ENCODE measurements around the gene MPHOSPH6.
"Not testable (repeated sequence)": the region's sequence is repeated elsewhere in the genome, so short reads cannot be mapped to it uniquely, and the experiment has no call there.

MPHOSPH6 gene

DNA sequence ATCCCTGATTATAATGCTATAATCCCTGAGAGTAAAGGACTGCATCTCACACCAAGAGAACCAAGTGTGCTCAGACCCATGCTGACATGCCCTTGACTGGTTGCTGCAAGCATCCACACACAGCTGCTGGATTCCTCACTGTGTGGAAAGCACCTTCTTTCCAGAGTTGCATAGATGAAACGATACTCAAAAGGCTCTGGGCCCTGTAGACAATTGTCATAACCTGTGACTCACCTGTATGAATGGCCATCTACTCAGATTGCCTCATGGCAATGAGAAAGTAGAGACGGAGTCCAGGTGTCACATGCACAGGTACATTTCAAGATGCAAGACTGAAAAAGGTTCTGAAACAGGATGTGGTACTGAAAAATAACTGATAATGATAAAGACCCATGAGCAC lies 58.1 kb downstream of the MPHOSPH6 start:
- Histone ChIP-seq H3K9me2 (replicated peaks; ENCODE audit: control insufficient read depth, low read length) (no peaks in the 10 kb centered on the region), H3K4me2 (ENCODE audit: low read length) (no peak overlapping the region), H3K4me1 (ENCODE audit: control insufficient read depth, low read length) (no peaks in the 10 kb centered on the region), H3K9me3 (ENCODE audit: control insufficient read depth, insufficient read depth, low read length) (no peaks in the 10 kb centered on the region), H4K20me1 (ENCODE audit: control insufficient read depth, insufficient read depth, low read depth, low read length) (no peaks in the 10 kb centered on the region), H3K4me3 (ENCODE audit: low read length) (no peak overlapping the region), H3K27me3 (ENCODE audit: control insufficient read depth, low read length) (0 out of 2 replicates have a peak, but pooled peaks cover 4% of the 10 kb centered on the region), H3K79me2 (ENCODE audit: control insufficient read depth, low read length) (no peaks in the 10 kb centered on the region), H3K36me3 (ENCODE audit: control insufficient read depth, low read length) (no peaks in the 10 kb centered on the region), H3F3A (ENCODE audit: control insufficient read depth, insufficient read depth) (no peaks in the 10 kb centered on the region), H3K27ac (ENCODE audit: low read depth, low read length) (no peak overlapping the region)
- no peak for TF ChIP-seq EZH2phosphoT487 (IDR thresholded peaks at IDR 0.05; ENCODE audit: borderline replicate concordance, low read length)
- TF ChIP-seq, protein P1, sequence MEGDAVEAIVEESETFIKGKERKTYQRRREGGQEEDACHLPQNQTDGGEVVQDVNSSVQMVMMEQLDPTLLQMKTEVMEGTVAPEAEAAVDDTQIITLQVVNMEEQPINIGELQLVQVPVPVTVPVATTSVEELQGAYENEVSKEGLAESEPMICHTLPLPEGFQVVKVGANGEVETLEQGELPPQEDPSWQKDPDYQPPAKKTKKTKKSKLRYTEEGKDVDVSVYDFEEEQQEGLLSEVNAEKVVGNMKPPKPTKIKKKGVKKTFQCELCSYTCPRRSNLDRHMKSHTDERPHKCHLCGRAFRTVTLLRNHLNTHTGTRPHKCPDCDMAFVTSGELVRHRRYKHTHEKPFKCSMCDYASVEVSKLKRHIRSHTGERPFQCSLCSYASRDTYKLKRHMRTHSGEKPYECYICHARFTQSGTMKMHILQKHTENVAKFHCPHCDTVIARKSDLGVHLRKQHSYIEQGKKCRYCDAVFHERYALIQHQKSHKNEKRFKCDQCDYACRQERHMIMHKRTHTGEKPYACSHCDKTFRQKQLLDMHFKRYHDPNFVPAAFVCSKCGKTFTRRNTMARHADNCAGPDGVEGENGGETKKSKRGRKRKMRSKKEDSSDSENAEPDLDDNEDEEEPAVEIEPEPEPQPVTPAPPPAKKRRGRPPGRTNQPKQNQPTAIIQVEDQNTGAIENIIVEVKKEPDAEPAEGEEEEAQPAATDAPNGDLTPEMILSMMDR (IDR thresholded peaks at IDR 0.05; ENCODE audit: low read depth, low read length, poor library complexity, severe bottlenecking), result no peak

- not testable (repeated sequence) for H3K9me2 ChIP-seq (replicated peaks; ENCODE audit: control insufficient read depth, low read length); H3K4me1 ChIP-seq (ENCODE audit: control insufficient read depth, low read length); H3K27ac ChIP-seq (ENCODE audit: low read depth, low read length); H3K9me3 ChIP-seq (ENCODE audit: control insufficient read depth, insufficient read depth, low read length); H3F3A ChIP-seq (ENCODE audit: control insufficient read depth, insufficient read depth); H3K79me2 ChIP-seq (ENCODE audit: control insufficient read depth, low read length); H3K4me2 ChIP-seq (ENCODE audit: low read length); H3K4me3 ChIP-seq (ENCODE audit: low read length); H4K20me1 ChIP-seq (ENCODE audit: control insufficient read depth, insufficient read depth, low read depth, low read length); H3K36me3 ChIP-seq (ENCODE audit: control insufficient read depth, low read length)
- H3K27me3 ChIP-seq (ENCODE audit: control insufficient read depth, low read length), result peaks cover 14% of the 10 kb centered on the region; the same call in 1 of the 2 replicates
Measured at GRCh38 chr16:82109266-82109665, 60.8 kb downstream of the MPHOSPH6 start.

DNA sequence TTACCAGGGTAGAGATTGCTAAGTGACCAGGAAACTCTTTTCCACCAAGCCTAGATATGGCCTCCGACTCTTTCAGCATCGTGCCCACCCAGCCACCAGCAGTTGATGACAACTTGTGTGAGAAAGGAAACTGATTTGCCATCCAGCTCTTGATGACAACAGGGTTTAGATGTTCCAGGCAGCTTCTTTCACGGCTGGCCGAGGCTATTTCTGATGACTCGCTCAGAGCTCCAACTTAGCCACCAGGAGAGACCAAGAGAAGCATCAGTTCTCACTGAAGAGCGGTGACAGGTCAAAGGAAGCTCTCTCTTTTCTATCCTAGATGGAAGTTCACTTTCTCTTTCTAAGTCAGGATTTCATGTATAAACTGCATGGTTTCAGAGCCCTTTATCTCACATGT lies 61.2 kb downstream of the MPHOSPH6 start:
- no peak overlapping the region for H3K4me2 ChIP-seq (ENCODE audit: low read length)
- H3K9me2 ChIP-seq (replicated peaks; ENCODE audit: control insufficient read depth, low read length), result no peaks in the 10 kb centered on the region
- no peaks in the 10 kb centered on the region for H3K4me1 ChIP-seq (ENCODE audit: control insufficient read depth, low read length)
- no peaks in the 10 kb centered on the region for H4K20me1 ChIP-seq (ENCODE audit: control insufficient read depth, insufficient read depth, low read depth, low read length)
- H3K4me3 ChIP-seq (ENCODE audit: low read length), result no peak overlapping the region
- H3K79me2 ChIP-seq (ENCODE audit: control insufficient read depth, low read length), result no peaks in the 10 kb centered on the region
- H3K27ac ChIP-seq (ENCODE audit: low read depth, low read length), result no peak overlapping the region
- peaks cover 14% of the 10 kb centered on the region; the same call in 1 of the 2 replicates for H3K27me3 ChIP-seq (ENCODE audit: control insufficient read depth, low read length)
- H3K36me3 ChIP-seq (ENCODE audit: control insufficient read depth, low read length), result no peaks in the 10 kb centered on the region
- H3K9me3 ChIP-seq (ENCODE audit: control insufficient read depth, insufficient read depth, low read length), result no peaks in the 10 kb centered on the region
- no peaks in the 10 kb centered on the region for H3F3A ChIP-seq (ENCODE audit: control insufficient read depth, insufficient read depth)
- TF ChIP-seq, protein P1 (IDR thresholded peaks at IDR 0.05; ENCODE audit: low read depth, low read length, poor library complexity, severe bottlenecking), result no peak
- no peak for TF ChIP-seq EZH2phosphoT487 (IDR thresholded peaks at IDR 0.05; ENCODE audit: borderline replicate concordance, low read length)

- TF ChIP-seq, protein P1 (IDR thresholded peaks at IDR 0.05; ENCODE audit: low read depth, low read length, poor library complexity, severe bottlenecking), result no peak
- no peaks in the 10 kb centered on the region for H3K9me3 ChIP-seq (ENCODE audit: control insufficient read depth, insufficient read depth, low read length)
- no peak overlapping the region for H3K27ac ChIP-seq (ENCODE audit: low read depth, low read length)
- peaks cover 14% of the 10 kb centered on the region; the same call in 1 of the 2 replicates for H3K27me3 ChIP-seq (ENCODE audit: control insufficient read depth, low read length)
- H4K20me1 ChIP-seq (ENCODE audit: control insufficient read depth, insufficient read depth, low read depth, low read length), result no peaks in the 10 kb centered on the region
- no peak overlapping the region for H3K4me2 ChIP-seq (ENCODE audit: low read length)
- no peaks in the 10 kb centered on the region for H3K9me2 ChIP-seq (replicated peaks; ENCODE audit: control insufficient read depth, low read length)
- no peaks in the 10 kb centered on the region for H3F3A ChIP-seq (ENCODE audit: control insufficient read depth, insufficient read depth)
- H3K36me3 ChIP-seq (ENCODE audit: control insufficient read depth, low read length), result no peaks in the 10 kb centered on the region
- H3K4me3 ChIP-seq (ENCODE audit: low read length), result no peak overlapping the region
- no peaks in the 10 kb centered on the region for H3K4me1 ChIP-seq (ENCODE audit: control insufficient read depth, low read length)
- H3K79me2 ChIP-seq (ENCODE audit: control insufficient read depth, low read length), result no peaks in the 10 kb centered on the region
Measured at GRCh38 chr16:82108100-82108499, 61.9 kb downstream of the MPHOSPH6 start.
